Ovary (tissue), 9 donors: ENCODE results near the gene IL21R. TPM values are rescaled to one million over a fixed set of nuclear protein-coding genes. Genes with fewer than 3 reads are reported as not detected.

ENCODE experiments used
- DNase-seq, 5 donors: peaks; one replicate each; pipeline ENCODE4 v3.0.0-alpha.2; 2019 to 2020
- H3K27ac ChIP-seq, 2 donors: fragments of 200-600 bp; one replicate each; pipeline versions ENCODE4 v1.5.1 to v1.8.0; 2019 to 2022
- H3K27me3 ChIP-seq: fragments of 200-600 bp; one replicate; pipeline ENCODE4 v1.8.0; 2022
- H3K36me3 ChIP-seq: fragments of 200-600 bp; sonication (generic); one replicate; pipeline ENCODE4 v1.5.1; 2019
- H3K4me1 ChIP-seq: one replicate; pipeline ENCODE4 v1.8.1; 2013; ENCODE audit warnings: mild to moderate bottlenecking, moderate library complexity; ENCODE audit not compliant: insufficient read depth
- H3K4me3 ChIP-seq: fragments of 200-600 bp; sonication (generic); one replicate; pipeline ENCODE4 v1.5.1; 2017
- H3K9me3 ChIP-seq, 2 donors: fragments of 200-600 bp in 1 of 2; sonication (generic) in 1 of 2; one replicate each; pipeline versions ENCODE4 v1.5.1 to v1.8.1; 2013 to 2019; ENCODE audit warnings: mild to moderate bottlenecking in 1 of 2, moderate library complexity in 1 of 2
- CTCF ChIP-seq, 3 donors: fragments of 450-650 bp in 2 of 3; fragments of 200-600 bp in 1 of 3; IDR thresholded peaks; one replicate each; pipeline versions ENCODE4 v1.5.1 to v1.8.0; 2016 to 2022; ENCODE audit warnings: antibody characterized with exemption in 3 of 3, mild to moderate bottlenecking in 1 of 3
- EP300 ChIP-seq: sonication (generic); formaldehyde crosslinking; IDR thresholded peaks from one replicate; pipeline ENCODE4 v1.6.1; 2017; ENCODE audit warnings: antibody characterized with exemption
- POLR2A ChIP-seq: fragments of 450-650 bp; IDR thresholded peaks from one replicate; pipeline ENCODE4 v1.6.1; 2017; ENCODE audit warnings: antibody characterized with exemption, mild to moderate bottlenecking, moderate library complexity
- WGBS, 3 donors: extraction: QIAGEN DNeasy Blood & Tissue Kit in 1 of 3; methylation state at CpG; one replicate each; pipeline versions ENCODE4 v1.1.5 to v1.1.7; 2013 to 2017; 5-methylcytosine and 5-hydroxymethylcytosine counted together
- intact Hi-C, 4 donors: fragments of 100-400 bp; cut with DNase I; formaldehyde crosslinking; loops; one replicate each; pipeline versions ENCODE4 v1.11.0 to v1.15.1; 2022 to 2023
- polyA plus RNA-seq, 2 donors: library from polyadenylated mRNA; stranded (reverse); fragments of 200-250 nt in 1 of 2; fragments of 350-450 nt in 1 of 2; fragmentation: Illumina TruSeq in 1 of 2; extraction: RNeasy Lipid Tissue Mini Kit (QIAGEN cat#74804) in 1 of 2; gene quantifications; one replicate each; pipeline ENCODE4 v1.2.3, GENCODE V29; 2013 to 2014
- total RNA-seq, 7 donors: library from RNA; depleted of rRNA in 2 of 7; stranded (reverse); fragments of >200 nt in 2 of 7; fragmentation: NEBNext Ultra II Directional in 3 of 7; extraction: Animal tissue kit (Norgen Biotek cat#: 25700) in 3 of 7; gene quantifications; one replicate each; pipeline versions ENCODE4 v1.1.0 to v1.2.4, GENCODE V29; 2016 to 2023
- donor health status: DM: no; HTN: no; CAD: no; lungs with moderate emphysema.
- donor health status: DM: no; HTN: no; CAD: no.
- donor health status: Bipolar disorder and iron deficiency.
- donor health status: DM: yes; HTN: yes; CAD: no.
- donor health status: DM: no; HTN: no; CAD: no.
- donor health status: DM: yes; HTN: yes; CAD: no.

The IL21R gene
- total and polyA plus RNA-seq, 9 donors: 0.01 to 1.00 (median 0.23) TPM; not detected in 2

GRCh38 chr16:27441276-27441675 lies 39.3 kb downstream of the IL21R start:
- peak in 1 of 5 donors; percentile 39 for DNase-seq
- Histone ChIP-seq H3K4me3 (no peak overlapping the region), H3K27me3 (no peaks in the 10 kb centered on the region), H3K27ac (no peak overlapping the region), H3K9me3 (no peaks in the 10 kb centered on the region), H3K36me3 (no peaks in the 10 kb centered on the region), H3K4me1 (no peaks in the 10 kb centered on the region)
- intact Hi-C loops: no loop called here
- TF ChIP-seq EP300 (no peak), CTCF (IDR thresholded peaks at IDR 0.05) (no peak), POLR2A (no peak)
- 15 to 45% (median 31%) methylated on average over 5 of the region's 5 CpGs for WGBS, 3 donors

GRCh38 chr16:27441998-27442397 lies 40.0 kb downstream of the IL21R start:
- H3K9me3 ChIP-seq: no peaks in the 10 kb centered on the region
- no peak overlapping the region for H3K27ac ChIP-seq
- WGBS, 3 donors: 92 to 96% (median 94%) methylated on average over 8 of the region's 8 CpGs
- intact Hi-C loops: no loop called here
- no peaks in the 10 kb centered on the region for H3K4me1 ChIP-seq
- no peak for DNase-seq
- no peak for TF ChIP-seq CTCF (IDR thresholded peaks at IDR 0.05)
- TF ChIP-seq POLR2A: no peak
- no peak for TF ChIP-seq EP300
- H3K36me3 ChIP-seq: no peaks in the 10 kb centered on the region
- H3K27me3 ChIP-seq: no peaks in the 10 kb centered on the region
- no peak overlapping the region for H3K4me3 ChIP-seq

GRCh38 chr16:27444015-27444414 lies 42.0 kb downstream of the IL21R start:
- H3K36me3 ChIP-seq: no peaks in the 10 kb centered on the region
- H3K4me3 ChIP-seq: no peak overlapping the region
- H3K27ac ChIP-seq: no peak overlapping the region
- TF ChIP-seq POLR2A (no peak), CTCF (IDR thresholded peaks at IDR 0.05) (no peak), EP300 (no peak)
- DNase-seq: no peak
- 26 to 33% (median 27%) methylated on average over 2 of the region's 2 CpGs for WGBS, 3 donors
- H3K9me3 ChIP-seq: peaks cover 0 to 5% of the 10 kb centered on the region in 2 donors
- H3K4me1 ChIP-seq: no peaks in the 10 kb centered on the region
- intact Hi-C loops: no loop called here
- no peaks in the 10 kb centered on the region for H3K27me3 ChIP-seq

GRCh38 chr16:27444470-27444869 lies 42.5 kb downstream of the IL21R start:
- intact Hi-C loops: no loop called here
- DNase-seq: no peak
- WGBS, 3 donors: 86 to 94% (median 90%) methylated on average over 5 of the region's 5 CpGs

More at GRCh38 chr16:27444470-27444869, 42.5 kb downstream of the IL21R start:
- Histone ChIP-seq H3K27ac (no peak overlapping the region), H3K27me3 (no peaks in the 10 kb centered on the region), H3K36me3 (no peaks in the 10 kb centered on the region), H3K4me1 (no peaks in the 10 kb centered on the region), H3K9me3 (peaks cover 0 to 5% of the 10 kb centered on the region in 2 donors), H3K4me3 (no peak overlapping the region)
- TF ChIP-seq EP300: no peak
- no peak for TF ChIP-seq POLR2A
- TF ChIP-seq CTCF (IDR thresholded peaks at IDR 0.05): no peak
